Smooth muscle cell (in vitro differentiated cells): Measurements from ENCODE around the gene NFIC. TPM values are rescaled to one million over a fixed set of nuclear protein-coding genes. Genes with fewer than 3 reads are reported as not detected.
A peak's percentile ranks its signal among the peaks of the same experiment; 100 is the strongest.

Experiments used
- DNase-seq: peaks from one replicate; lab custom pipeline; 2025; ENCODE audit not compliant: unreplicated experiment; lab: John Stamatoyannopoulos, UW
- H2AFZ ChIP-seq: fragments of 200-600 bp; sonication (generic); 2 replicates; pipeline ENCODE4 v1.6.0; 2016; ENCODE audit warnings: antibody characterized with exemption, low read depth, mild to moderate bottlenecking
- H3F3A ChIP-seq: fragments of 200-600 bp; sonication (generic); 2 replicates; pipeline ENCODE4 v1.6.0; 2017; ENCODE audit warnings: antibody characterized with exemption, low read depth
- H3K27ac ChIP-seq: fragments of 200-600 bp; sonication (generic); 2 replicates; pipeline ENCODE4 v1.5.1; 2016; ENCODE audit warnings: low read depth, mild to moderate bottlenecking
- H3K27me3 ChIP-seq: fragments of 200-600 bp; sonication (generic); 2 replicates; pipeline ENCODE4 v1.6.1; 2016; ENCODE audit warnings: low read depth, mild to moderate bottlenecking
- H3K36me3 ChIP-seq: fragments of 200-600 bp; sonication (generic); 2 replicates; pipeline ENCODE4 v1.5.1; 2016; ENCODE audit warnings: low read depth
- H3K4me1 ChIP-seq: fragments of 200-600 bp; sonication (generic); 2 replicates; pipeline ENCODE4 v1.5.1; 2016; ENCODE audit warnings: low read depth
- H3K4me2 ChIP-seq: fragments of 200-600 bp; sonication (generic); 2 replicates; pipeline ENCODE4 v1.6.0; 2016; ENCODE audit warnings: mild to moderate bottlenecking
- H3K4me3 ChIP-seq: fragments of 200-600 bp; sonication (generic); 2 replicates; pipeline ENCODE4 v1.5.1; 2016; ENCODE audit warnings: mild to moderate bottlenecking
- H3K79me2 ChIP-seq: fragments of 200-600 bp; sonication (generic); 2 replicates; pipeline ENCODE4 v1.6.0; 2016; ENCODE audit warnings: low read depth, mild to moderate bottlenecking
- H3K9ac ChIP-seq: fragments of 200-600 bp; sonication (generic); 2 replicates; pipeline ENCODE4 v1.6.0; 2016; ENCODE audit warnings: low read depth
- H3K9me3 ChIP-seq: fragments of 200-600 bp; sonication (generic); replicated peaks from 2 replicates; pipeline ENCODE4 v1.5.1; 2016; ENCODE audit warnings: low read depth
- H4K20me1 ChIP-seq: fragments of 200-600 bp; sonication (generic); 2 replicates; pipeline ENCODE4 v1.6.0; 2016; ENCODE audit warnings: low read depth
- WGBS: methylation state at CpG from one replicate; pipeline ENCODE4 v1.1.7; 2016; ENCODE audit warnings: low lambda C conversion rate; 5-methylcytosine and 5-hydroxymethylcytosine counted together
- polyA plus RNA-seq: library from polyadenylated mRNA; unstranded; fragments of >200 nt; fragmentation: Nextera tagmentation; extraction: Ambion mirVana; gene quantifications from 2 replicates; pipeline ENCODE4 v1.2.1, GENCODE V29; 2016
- total RNA-seq: library from RNA; depleted of rRNA; stranded (reverse); fragments of >200 nt; gene quantifications from 2 replicates; pipeline ENCODE4 v1.2.3, GENCODE V29; 2014
- TF ChIP-seq, protein P1 (sequence below): fragments of 200-600 bp; sonication (generic); IDR thresholded peaks from 2 replicates; pipeline ENCODE4 v1.5.1; 2017; ENCODE audit warnings: borderline replicate concordance, mild to moderate bottlenecking, antibody characterized with exemption; ENCODE audit not compliant: insufficient read depth, poor library complexity, severe bottlenecking

The NFIC gene
- total and polyA plus RNA-seq, 2 experiments from 2014 or later: 7.9 to 33.2 TPM

DNA sequence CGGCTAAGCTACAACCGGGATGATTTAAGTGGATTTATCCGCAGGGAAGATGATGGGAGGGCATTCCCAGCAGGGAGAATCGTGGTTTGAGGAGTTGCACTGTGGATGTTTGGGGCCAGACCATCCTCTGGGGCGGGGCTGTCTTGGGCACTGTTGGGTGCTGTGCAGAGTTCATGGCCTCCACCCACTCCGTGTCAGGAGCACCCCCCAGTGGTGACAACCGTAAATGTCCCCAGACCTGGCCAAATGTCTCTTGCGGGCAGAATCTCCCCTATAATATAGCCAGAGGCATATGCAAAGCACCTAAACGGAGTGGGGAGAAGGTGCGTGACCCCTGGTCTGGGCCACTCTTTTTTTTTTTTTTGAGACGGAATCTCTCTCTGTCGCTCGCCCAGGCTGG, 73.7 kb downstream of the NFIC start:
- TF ChIP-seq, protein P1, sequence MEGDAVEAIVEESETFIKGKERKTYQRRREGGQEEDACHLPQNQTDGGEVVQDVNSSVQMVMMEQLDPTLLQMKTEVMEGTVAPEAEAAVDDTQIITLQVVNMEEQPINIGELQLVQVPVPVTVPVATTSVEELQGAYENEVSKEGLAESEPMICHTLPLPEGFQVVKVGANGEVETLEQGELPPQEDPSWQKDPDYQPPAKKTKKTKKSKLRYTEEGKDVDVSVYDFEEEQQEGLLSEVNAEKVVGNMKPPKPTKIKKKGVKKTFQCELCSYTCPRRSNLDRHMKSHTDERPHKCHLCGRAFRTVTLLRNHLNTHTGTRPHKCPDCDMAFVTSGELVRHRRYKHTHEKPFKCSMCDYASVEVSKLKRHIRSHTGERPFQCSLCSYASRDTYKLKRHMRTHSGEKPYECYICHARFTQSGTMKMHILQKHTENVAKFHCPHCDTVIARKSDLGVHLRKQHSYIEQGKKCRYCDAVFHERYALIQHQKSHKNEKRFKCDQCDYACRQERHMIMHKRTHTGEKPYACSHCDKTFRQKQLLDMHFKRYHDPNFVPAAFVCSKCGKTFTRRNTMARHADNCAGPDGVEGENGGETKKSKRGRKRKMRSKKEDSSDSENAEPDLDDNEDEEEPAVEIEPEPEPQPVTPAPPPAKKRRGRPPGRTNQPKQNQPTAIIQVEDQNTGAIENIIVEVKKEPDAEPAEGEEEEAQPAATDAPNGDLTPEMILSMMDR: peak; percentile 23
- H4K20me1 ChIP-seq: peaks cover 7% of the 10 kb centered on the region
- H3K4me1 ChIP-seq: peaks cover 8% of the 10 kb centered on the region
- H3K27me3 ChIP-seq: no peaks in the 10 kb centered on the region
- no peak overlapping the region for H3K27ac ChIP-seq
- no peaks in the 10 kb centered on the region for H3K36me3 ChIP-seq
- WGBS: 58% methylated on average over 13 of the region's 13 CpGs
- no peak overlapping the region for H3K4me2 ChIP-seq
- H3K9ac ChIP-seq: no peak overlapping the region
- no peaks in the 10 kb centered on the region for H3K79me2 ChIP-seq
- no peak overlapping the region for H2AFZ ChIP-seq
- DNase-seq: no peak
- no peaks in the 10 kb centered on the region for H3K9me3 ChIP-seq
- no peaks in the 10 kb centered on the region for H3F3A ChIP-seq
- no peak overlapping the region for H3K4me3 ChIP-seq

DNA sequence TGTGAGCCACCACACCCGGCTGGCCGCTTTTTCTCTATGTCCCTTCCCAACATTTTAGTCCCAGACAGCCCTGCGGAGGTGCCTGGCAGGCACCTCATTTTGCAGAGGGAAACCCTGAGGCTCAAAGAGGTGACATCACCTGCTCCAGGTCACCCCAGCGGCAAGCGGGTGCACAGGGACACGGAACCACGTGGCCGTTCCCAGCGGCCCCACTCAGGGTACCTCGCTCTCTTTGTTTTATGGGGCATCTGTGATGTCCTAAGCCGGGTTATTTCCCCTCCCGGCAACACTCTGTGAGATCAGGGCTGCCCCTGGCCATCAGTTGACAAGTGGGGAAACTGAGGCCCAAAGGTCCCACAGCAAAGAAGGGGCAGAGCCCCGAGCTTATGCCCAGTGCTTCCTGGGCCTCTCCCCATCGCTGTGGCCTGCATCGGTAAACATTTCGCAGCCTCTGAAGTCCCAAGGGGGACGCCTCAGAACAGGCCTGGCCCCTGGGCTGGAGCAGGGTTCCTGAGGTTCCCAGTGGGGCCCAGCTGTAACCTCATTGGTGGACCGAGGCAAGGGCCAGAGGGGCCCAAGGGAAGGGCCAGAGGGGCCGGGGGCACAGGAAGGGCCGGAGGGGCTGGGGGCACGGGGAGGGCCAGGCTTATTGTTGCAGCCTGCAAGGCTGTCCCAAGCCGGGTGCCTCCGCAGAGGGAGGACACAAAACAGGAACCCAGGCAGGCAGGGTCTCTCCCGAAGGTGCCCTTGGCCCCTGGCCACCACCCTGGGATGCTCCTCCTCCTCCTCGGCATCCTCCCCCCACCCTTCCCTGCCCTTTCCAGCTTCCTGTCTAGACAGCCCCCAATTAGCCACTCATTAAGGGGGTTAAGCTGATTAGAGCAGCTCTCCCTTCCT, 75.0 kb downstream of the NFIC start:
- no peaks in the 10 kb centered on the region for H3K36me3 ChIP-seq
- H3K9me3 ChIP-seq: no peaks in the 10 kb centered on the region
- TF ChIP-seq, protein P1: no peak
- H3K27me3 ChIP-seq: no peaks in the 10 kb centered on the region
- peak overlapping the region; percentile 8 for H3K4me2 ChIP-seq
- H3K79me2 ChIP-seq: no peaks in the 10 kb centered on the region
- H3F3A ChIP-seq: no peaks in the 10 kb centered on the region
- no peak overlapping the region for H3K4me3 ChIP-seq
- DNase-seq: no peak
- H4K20me1 ChIP-seq: peaks cover 7% of the 10 kb centered on the region
- peak overlapping the region; percentile 61 for H3K27ac ChIP-seq
- peak overlapping the region; percentile 7 for H3K9ac ChIP-seq
- H3K4me1 ChIP-seq: peaks cover 8% of the 10 kb centered on the region
- WGBS: 80% methylated on average over 19 of the region's 25 CpGs
- no peak overlapping the region for H2AFZ ChIP-seq

DNA sequence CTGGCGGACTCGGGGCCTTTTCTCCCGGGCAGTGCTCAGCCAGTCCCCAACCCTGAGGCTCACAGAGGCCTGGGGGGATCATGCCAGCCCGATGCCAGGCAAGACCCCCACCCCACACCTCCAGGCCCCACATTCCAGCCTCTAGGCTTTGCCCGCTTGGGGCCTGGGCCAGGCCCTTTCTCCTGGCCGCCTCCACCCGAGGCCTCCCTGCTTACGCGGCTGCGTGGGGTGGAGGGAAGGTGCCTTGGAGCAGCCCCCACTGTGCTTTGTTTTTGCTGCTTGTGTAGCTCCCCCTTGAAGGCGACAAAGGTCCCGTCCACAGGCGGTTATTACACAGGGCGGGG, 75.6 kb downstream of the NFIC start:
- WGBS: 55% methylated on average over 14 of the region's 14 CpGs
- H3K9me3 ChIP-seq: no peaks in the 10 kb centered on the region
- no peaks in the 10 kb centered on the region for H3F3A ChIP-seq
- H3K4me2 ChIP-seq: peak overlapping the region; percentile 8
- peak overlapping the region; percentile 61 for H3K27ac ChIP-seq
- H3K36me3 ChIP-seq: no peaks in the 10 kb centered on the region
- H3K79me2 ChIP-seq: no peaks in the 10 kb centered on the region
- no peak overlapping the region for H2AFZ ChIP-seq
- H3K4me1 ChIP-seq: peaks cover 8% of the 10 kb centered on the region
- TF ChIP-seq, protein P1: no peak
- no peak for DNase-seq
- H3K27me3 ChIP-seq: no peaks in the 10 kb centered on the region
- H4K20me1 ChIP-seq: peaks cover 7% of the 10 kb centered on the region
- H3K4me3 ChIP-seq: no peak overlapping the region
- H3K9ac ChIP-seq: peak overlapping the region; percentile 7
